Epithelial cell of proximal tubule (primary cell): ENCODE results near the gene DRG2. TPM values are rescaled to one million over a fixed set of nuclear protein-coding genes. Genes with fewer than 3 reads are reported as not detected.

Experiments
- DNase-seq: peaks from one replicate; pipeline ENCODE4 v3.0.0-alpha.2; 2011; ENCODE audit warnings: low read depth
- H3K4me3 ChIP-seq: 2 replicates; pipeline ENCODE4 v1.5.1; 2011; ENCODE audit warnings: low read depth, mild to moderate bottlenecking, low read length
- total RNA-seq: library from RNA; depleted of rRNA; stranded (reverse); fragments of >200 nt; gene quantifications from 2 replicates; pipeline ENCODE4 v1.2.3, GENCODE V29; 2015
- TF ChIP-seq, protein P1 (sequence below): conservative IDR thresholded peaks from 2 replicates; pipeline ENCODE4 v1.5.1; 2012; ENCODE audit warnings: low read depth, mild to moderate bottlenecking, low read length

The DRG2 gene
- total RNA-seq, 1 donor from 2014 or later: 35.3 TPM

GRCh38 chr17:18138065-18138749 lies 50.5 kb downstream of the DRG2 start:
- TF ChIP-seq, protein P1, sequence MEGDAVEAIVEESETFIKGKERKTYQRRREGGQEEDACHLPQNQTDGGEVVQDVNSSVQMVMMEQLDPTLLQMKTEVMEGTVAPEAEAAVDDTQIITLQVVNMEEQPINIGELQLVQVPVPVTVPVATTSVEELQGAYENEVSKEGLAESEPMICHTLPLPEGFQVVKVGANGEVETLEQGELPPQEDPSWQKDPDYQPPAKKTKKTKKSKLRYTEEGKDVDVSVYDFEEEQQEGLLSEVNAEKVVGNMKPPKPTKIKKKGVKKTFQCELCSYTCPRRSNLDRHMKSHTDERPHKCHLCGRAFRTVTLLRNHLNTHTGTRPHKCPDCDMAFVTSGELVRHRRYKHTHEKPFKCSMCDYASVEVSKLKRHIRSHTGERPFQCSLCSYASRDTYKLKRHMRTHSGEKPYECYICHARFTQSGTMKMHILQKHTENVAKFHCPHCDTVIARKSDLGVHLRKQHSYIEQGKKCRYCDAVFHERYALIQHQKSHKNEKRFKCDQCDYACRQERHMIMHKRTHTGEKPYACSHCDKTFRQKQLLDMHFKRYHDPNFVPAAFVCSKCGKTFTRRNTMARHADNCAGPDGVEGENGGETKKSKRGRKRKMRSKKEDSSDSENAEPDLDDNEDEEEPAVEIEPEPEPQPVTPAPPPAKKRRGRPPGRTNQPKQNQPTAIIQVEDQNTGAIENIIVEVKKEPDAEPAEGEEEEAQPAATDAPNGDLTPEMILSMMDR: no peak

DNA sequence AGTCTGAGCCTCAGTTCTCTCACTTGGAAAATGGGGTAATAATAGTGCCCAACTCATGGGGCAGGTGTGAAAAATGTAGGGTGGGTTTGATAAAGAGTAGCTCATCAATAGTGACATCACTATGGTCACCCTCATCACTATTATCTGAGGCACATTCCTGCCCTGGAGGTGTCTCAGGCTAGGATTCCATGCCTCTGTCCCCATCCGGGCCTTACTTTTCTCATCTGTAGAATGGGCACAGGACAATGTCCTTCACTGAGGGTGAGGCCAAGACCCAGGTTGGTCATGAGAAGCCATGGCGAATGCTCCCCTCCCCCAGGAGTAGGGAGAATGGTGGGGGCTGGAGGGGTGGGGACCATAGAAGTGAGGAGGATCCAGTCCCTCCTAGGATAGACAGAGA lies 51.3 kb downstream of the DRG2 start:
- H3K4me3 ChIP-seq: no peak overlapping the region
- TF ChIP-seq, protein P1: no peak
- no peak for DNase-seq

More at GRCh38 chr17:18138065-18138749, 50.5 kb downstream of the DRG2 start:
- no peak overlapping the region for H3K4me3 ChIP-seq
- no peak for DNase-seq

DNA sequence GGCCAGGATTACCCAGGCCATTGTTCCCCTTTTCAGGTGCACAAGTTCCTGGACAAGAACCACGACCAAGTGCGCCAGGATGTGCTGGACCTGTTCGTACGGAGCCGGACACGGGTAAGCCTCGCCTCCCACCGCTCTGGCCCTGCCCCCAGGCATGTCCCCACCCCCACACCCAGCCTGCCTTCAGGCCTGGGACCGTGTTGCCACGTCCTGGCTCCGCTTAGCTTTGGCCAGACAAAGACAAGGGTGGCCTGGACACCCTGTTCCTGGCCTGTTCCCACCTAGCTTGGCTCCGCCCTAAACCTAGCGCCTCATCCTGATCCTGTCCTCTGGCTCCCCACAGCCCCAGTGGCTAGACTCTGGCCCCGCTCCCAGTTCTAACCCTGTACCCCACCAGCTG lies 51.8 kb downstream of the DRG2 start:
- TF ChIP-seq, protein P1: no peak
- no peak for DNase-seq
- H3K4me3 ChIP-seq: no peak overlapping the region

GRCh38 chr17:18139949-18140348 lies 52.2 kb downstream of the DRG2 start:
- no peak overlapping the region for H3K4me3 ChIP-seq
- TF ChIP-seq, protein P1: peak; percentile 43
- DNase-seq: no peak

DNA sequence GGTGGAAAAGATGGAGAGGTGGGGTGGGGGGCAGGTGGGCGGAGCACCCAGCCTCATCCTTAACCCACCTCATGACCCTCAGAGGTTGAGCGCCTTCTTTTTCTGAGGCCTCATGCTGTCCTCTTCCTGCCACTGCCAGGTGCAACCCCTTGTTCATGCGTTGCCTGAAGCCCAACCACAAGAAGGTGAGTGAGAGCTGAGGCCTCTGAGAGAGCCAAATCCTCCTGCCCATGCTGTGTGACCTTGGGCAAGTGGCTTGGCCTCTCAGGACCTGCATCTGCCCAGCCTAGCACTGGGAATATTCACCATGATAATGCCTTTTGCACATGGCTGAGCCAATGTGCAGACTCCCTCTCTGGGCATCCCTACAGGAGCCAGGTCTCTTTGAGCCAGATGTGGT lies 52.9 kb downstream of the DRG2 start:
- no peak for DNase-seq
- H3K4me3 ChIP-seq: no peak overlapping the region
- TF ChIP-seq, protein P1: no peak

- TF ChIP-seq, protein P1: peak; percentile 63
These were observed 53.6 kb downstream of the DRG2 start for GRCh38 chr17:18141210-18141803.

GRCh38 chr17:18142417-18142816 lies 54.7 kb downstream of the DRG2 start:
- no peak overlapping the region for H3K4me3 ChIP-seq
- DNase-seq: no peak
- TF ChIP-seq, protein P1: no peak

More at GRCh38 chr17:18141210-18141803, 53.6 kb downstream of the DRG2 start:
- H3K4me3 ChIP-seq: no peak overlapping the region
- no peak for DNase-seq
